ENCODE results near the gene ZNRF3.

- peak; percentile 25 for TF ChIP-seq CTCF (IDR thresholded peaks at IDR 0.05; ENCODE audit: insufficient read depth, low read depth, low read length)
- TF ChIP-seq EZH2 (IDR thresholded peaks at IDR 0.05; ENCODE audit: insufficient read depth, low read length), result no peak
Measured at GRCh38 chr22:28935713-28936112, 52.3 kb downstream of the ZNRF3 start.
